Measurements from ENCODE around the gene TICRR.

Gene TICRR

GRCh38 chr15:89575146-89575655 is at the start of gene TICRR:
Gene TICRR (plus strand): TSS chr15:89575469. CDS start chr15:89575587, 118 bp downstream.
- TF ChIP-seq SP1 (IDR thresholded peaks at IDR 0.05) (no peak), FOXK2 (IDR thresholded peaks at IDR 0.05) (no peak), HDGF (IDR thresholded peaks at IDR 0.05; ENCODE audit: borderline replicate concordance) (no peak), TARDBP (IDR thresholded peaks at IDR 0.05) (no peak), ZNF384 (IDR thresholded peaks at IDR 0.05) (no peak), PKNOX1 (IDR thresholded peaks at IDR 0.05) (peak; percentile 89), L3MBTL2 (conservative IDR thresholded peaks at IDR 0.05) (peak; percentile 85), FOXM1 (IDR thresholded peaks at IDR 0.05; ENCODE audit: borderline replicate concordance) (peak; percentile 51)
- ChIA-PET POLR2A (interaction anchor here (0.6 to 2.0 kb wide), 51 partner anchors 9 to 922 kb away, joined by 3 to 44 read pairs (median 4); partner anchors contain the start of gene POLG), CTCF (interaction anchor here (0.5 to 1.5 kb wide), 5 partner anchors 20 to 949 kb away, joined by 3 to 8 read pairs (median 3); no protein-coding TSS in a partner anchor)
- peak; percentile 95 for DNase-seq (ENCODE audit: extremely low spot score)

- POLR2A ChIA-PET, result no interaction called here
These were observed 49.1 kb upstream of the TICRR start for GRCh38 chr15:89526181-89526580.

GRCh38 chr15:89526601-89527441 is 48.4 kb upstream of the TICRR start:
- no peak for DNase-seq (ENCODE audit: extremely low spot score)
- TF ChIP-seq FOXK2 (IDR thresholded peaks at IDR 0.05), result no peak
- TF ChIP-seq LEF1 (IDR thresholded peaks at IDR 0.05; ENCODE audit: borderline replicate concordance), result no peak
- TF ChIP-seq FOXA1 (IDR thresholded peaks at IDR 0.05), result no peak
- TF ChIP-seq ZNF384 (IDR thresholded peaks at IDR 0.05), result no peak
- no peak for TF ChIP-seq NFRKB (IDR thresholded peaks at IDR 0.05)
- no peak for TF ChIP-seq CTBP1 (IDR thresholded peaks at IDR 0.05; ENCODE audit: borderline replicate concordance)
- no peak for TF ChIP-seq FOXM1 (IDR thresholded peaks at IDR 0.05; ENCODE audit: borderline replicate concordance)
- TF ChIP-seq SP1 (IDR thresholded peaks at IDR 0.05), result no peak
- TF ChIP-seq PKNOX1 (IDR thresholded peaks at IDR 0.05), result no peak
- no peak for TF ChIP-seq BHLHE40 (IDR thresholded peaks at IDR 0.05; ENCODE audit: borderline replicate concordance)
- TF ChIP-seq ELF4 (IDR thresholded peaks at IDR 0.05), result no peak
- TF ChIP-seq TARDBP (IDR thresholded peaks at IDR 0.05), result no peak
- no peak for TF ChIP-seq SUZ12 (IDR thresholded peaks at IDR 0.05)
- no peak for TF ChIP-seq L3MBTL2 (conservative IDR thresholded peaks at IDR 0.05)
- no peak for TF ChIP-seq HDGF (IDR thresholded peaks at IDR 0.05; ENCODE audit: borderline replicate concordance)
- TF ChIP-seq ARNT (IDR thresholded peaks at IDR 0.05), result no peak
- CTCF ChIA-PET, result no interaction called here
- POLR2A ChIA-PET, result no interaction called here

More at GRCh38 chr15:89526181-89526580, 49.1 kb upstream of the TICRR start:
- TF ChIP-seq SP1 (IDR thresholded peaks at IDR 0.05), result no peak
- TF ChIP-seq FOXA1 (IDR thresholded peaks at IDR 0.05), result no peak
- no peak for TF ChIP-seq ZNF384 (IDR thresholded peaks at IDR 0.05)
- TF ChIP-seq TARDBP (IDR thresholded peaks at IDR 0.05), result no peak
- no peak for TF ChIP-seq PKNOX1 (IDR thresholded peaks at IDR 0.05)
- no peak for TF ChIP-seq L3MBTL2 (conservative IDR thresholded peaks at IDR 0.05)
- TF ChIP-seq LEF1 (IDR thresholded peaks at IDR 0.05; ENCODE audit: borderline replicate concordance), result no peak
- CTCF ChIA-PET, result no interaction called here
- no peak for DNase-seq (ENCODE audit: extremely low spot score)

- ChIA-PET POLR2A (no interaction called here), CTCF (no interaction called here)
- no peak for DNase-seq (ENCODE audit: extremely low spot score)
- no peak for TF ChIP-seq SUZ12 (IDR thresholded peaks at IDR 0.05)
- no peak for TF ChIP-seq CTBP1 (IDR thresholded peaks at IDR 0.05; ENCODE audit: borderline replicate concordance)
- no peak for TF ChIP-seq TARDBP (IDR thresholded peaks at IDR 0.05)
- TF ChIP-seq L3MBTL2 (conservative IDR thresholded peaks at IDR 0.05), result no peak
- no peak for TF ChIP-seq LEF1 (IDR thresholded peaks at IDR 0.05; ENCODE audit: borderline replicate concordance)
- TF ChIP-seq ARNT (IDR thresholded peaks at IDR 0.05), result no peak
- TF ChIP-seq BHLHE40 (IDR thresholded peaks at IDR 0.05; ENCODE audit: borderline replicate concordance), result no peak
- TF ChIP-seq PKNOX1 (IDR thresholded peaks at IDR 0.05), result no peak
These were observed 46.4 kb upstream of the TICRR start for GRCh38 chr15:89528757-89529352.

GRCh38 chr15:89530976-89531375 is 44.3 kb upstream of the TICRR start:
- ChIA-PET POLR2A (interaction anchor here (0.6 to 3.5 kb wide), 2 partner anchors 44 to 287 kb away, joined by 4 to 17 read pairs; partner anchors contain the start of genes FANCI and TICRR), CTCF (interaction anchor here (1.0 kb wide), 1 partner anchor 39 kb away, joined by 3 read pairs; no protein-coding TSS in a partner anchor)
- no peak for TF ChIP-seq LEF1 (IDR thresholded peaks at IDR 0.05; ENCODE audit: borderline replicate concordance)
- TF ChIP-seq PKNOX1 (IDR thresholded peaks at IDR 0.05), result no peak
- TF ChIP-seq NFRKB (IDR thresholded peaks at IDR 0.05), result no peak
- TF ChIP-seq SP1 (IDR thresholded peaks at IDR 0.05), result no peak
- TF ChIP-seq ELF4 (IDR thresholded peaks at IDR 0.05), result no peak
- no peak for TF ChIP-seq ARNT (IDR thresholded peaks at IDR 0.05)
- TF ChIP-seq CTBP1 (IDR thresholded peaks at IDR 0.05; ENCODE audit: borderline replicate concordance), result no peak
- no peak for TF ChIP-seq FOXA1 (IDR thresholded peaks at IDR 0.05)
- no peak for TF ChIP-seq FOXM1 (IDR thresholded peaks at IDR 0.05; ENCODE audit: borderline replicate concordance)
- TF ChIP-seq ZNF384 (IDR thresholded peaks at IDR 0.05), result no peak
- no peak for TF ChIP-seq FOXK2 (IDR thresholded peaks at IDR 0.05)
- TF ChIP-seq TARDBP (IDR thresholded peaks at IDR 0.05), result no peak
- TF ChIP-seq L3MBTL2 (conservative IDR thresholded peaks at IDR 0.05), result no peak
- TF ChIP-seq HDGF (IDR thresholded peaks at IDR 0.05; ENCODE audit: borderline replicate concordance), result no peak
- no peak for TF ChIP-seq SUZ12 (IDR thresholded peaks at IDR 0.05)
- no peak for TF ChIP-seq BHLHE40 (IDR thresholded peaks at IDR 0.05; ENCODE audit: borderline replicate concordance)
- DNase-seq (ENCODE audit: extremely low spot score), result no peak
